ENCODE results near the gene ALMS1.

GRCh38 chr2:73368781-73369180, 16.9 kb upstream of the ALMS1 start:
- TF ChIP-seq EP300 (IDR thresholded peaks at IDR 0.05; ENCODE audit: borderline replicate concordance in 1 of 2, low read depth in 1 of 2, low read length in 1 of 2) (no peak), CTCF (IDR thresholded peaks at IDR 0.05) (no peak), ZBTB33 (IDR thresholded peaks at IDR 0.05; ENCODE audit: borderline replicate concordance, low read depth) (no peak), MXI1 (IDR thresholded peaks at IDR 0.05; ENCODE audit: low read depth, low read length) (no peak), EZH2phosphoT487 (IDR thresholded peaks at IDR 0.05; ENCODE audit: borderline replicate concordance, low read depth) (no peak), YY1 (IDR thresholded peaks at IDR 0.05; ENCODE audit: low read depth) (no peak), RFX5 (IDR thresholded peaks at IDR 0.05; ENCODE audit: low read length) (no peak)
